Measurements from ENCODE around the gene FBXW5. TPM values are rescaled to one million over a fixed set of nuclear protein-coding genes. Genes with fewer than 3 reads are reported as not detected.

The FBXW5 gene
- total and polyA plus RNA-seq, 5 donors = 108 to 150 (median 122) TPM

GRCh38 chr9:136915632-136916329, 28.8 kb downstream of the FBXW5 start:
- ATAC-seq = no peak
- DNase-seq = peak in 1 of 3 donors; percentile 10
- Histone ChIP-seq H3K4me1 (ENCODE audit: control insufficient read depth, insufficient read depth, low read length) (no peaks in the 10 kb centered on the region), H3K4me3 (ENCODE audit: low read length) (no peak overlapping the region), H3K27me3 (ENCODE audit: control insufficient read depth, insufficient read depth) (no peaks in the 10 kb centered on the region), H3K27ac (ENCODE audit: low read length) (no peak overlapping the region), H3K9me3 (ENCODE audit: control insufficient read depth, low read length) (no peaks in the 10 kb centered on the region)
- whole genome bisulfite sequencing = 88% methylated on average over 21 of the region's 21 CpGs
- intact Hi-C loops (cut with DNase I) = no loop called here

- H3K4me3 ChIP-seq (ENCODE audit: low read length) = no peak overlapping the region
- intact Hi-C loops (cut with DNase I) = no loop called here
- no peaks in the 10 kb centered on the region for H3K27me3 ChIP-seq (ENCODE audit: control insufficient read depth, insufficient read depth)
- no peaks in the 10 kb centered on the region for H3K4me1 ChIP-seq (ENCODE audit: control insufficient read depth, insufficient read depth, low read length)
- WGBS = 90% methylated on average over 17 of the region's 17 CpGs
- no peak overlapping the region for H3K27ac ChIP-seq (ENCODE audit: low read length)
- DNase-seq = peak in 1 of 3 donors; percentile 24
- no peaks in the 10 kb centered on the region for H3K9me3 ChIP-seq (ENCODE audit: control insufficient read depth, low read length)
- ATAC-seq = no peak
Observed at GRCh38 chr9:136913701-136914438, 30.7 kb downstream of the FBXW5 start.

GRCh38 chr9:136910901-136911245, 33.7 kb downstream of the FBXW5 start:
- 87% methylated on average over 12 of the region's 12 CpGs for WGBS
- H3K4me1 ChIP-seq (ENCODE audit: control insufficient read depth, insufficient read depth, low read length) = no peaks in the 10 kb centered on the region
- ATAC-seq = no peak
- intact Hi-C loops (cut with DNase I) = no loop called here
- no peak overlapping the region for H3K4me3 ChIP-seq (ENCODE audit: low read length)
- H3K27ac ChIP-seq (ENCODE audit: low read length) = no peak overlapping the region
- H3K9me3 ChIP-seq (ENCODE audit: control insufficient read depth, low read length) = no peaks in the 10 kb centered on the region
- DNase-seq = peak in 1 of 3 donors; percentile 31
- no peaks in the 10 kb centered on the region for H3K27me3 ChIP-seq (ENCODE audit: control insufficient read depth, insufficient read depth)

GRCh38 chr9:136910197-136910900, 34.2 kb downstream of the FBXW5 start:
- ATAC-seq = no peak
- no peak for DNase-seq
- intact Hi-C loops (cut with DNase I) = no loop called here
- no peak overlapping the region for H3K4me3 ChIP-seq (ENCODE audit: low read length)
- no peaks in the 10 kb centered on the region for H3K9me3 ChIP-seq (ENCODE audit: control insufficient read depth, low read length)
- no peaks in the 10 kb centered on the region for H3K27me3 ChIP-seq (ENCODE audit: control insufficient read depth, insufficient read depth)
- H3K27ac ChIP-seq (ENCODE audit: low read length) = no peak overlapping the region
- 96% methylated on average over 12 of the region's 12 CpGs for WGBS
- H3K4me1 ChIP-seq (ENCODE audit: control insufficient read depth, insufficient read depth, low read length) = no peaks in the 10 kb centered on the region

- Histone ChIP-seq H3K4me1 (ENCODE audit: control insufficient read depth, insufficient read depth, low read length) (peaks cover 5% of the 10 kb centered on the region), H3K27me3 (ENCODE audit: control insufficient read depth, insufficient read depth) (no peaks in the 10 kb centered on the region), H3K9me3 (ENCODE audit: control insufficient read depth, low read length) (no peaks in the 10 kb centered on the region), H3K4me3 (ENCODE audit: low read length) (no peak overlapping the region), H3K27ac (ENCODE audit: low read length) (no peak overlapping the region)
- DNase-seq (no peak), ATAC-seq (peak in 1 of 2 donors; percentile 10)
- intact Hi-C loops (cut with DNase I) = no loop called here
- 96% methylated on average over 29 of the region's 29 CpGs for WGBS
Observed at GRCh38 chr9:136907011-136907914, 37.3 kb downstream of the FBXW5 start.

GRCh38 chr9:136906266-136906665, 38.3 kb downstream of the FBXW5 start:
- WGBS = 57% methylated on average over 4 of the region's 4 CpGs
- ATAC-seq = no peak
- no peak overlapping the region for H3K4me3 ChIP-seq (ENCODE audit: low read length)
- no peaks in the 10 kb centered on the region for H3K27me3 ChIP-seq (ENCODE audit: control insufficient read depth, insufficient read depth)
- no peak for DNase-seq
- intact Hi-C loops (cut with DNase I) = no loop called here
- peaks cover 15% of the 10 kb centered on the region for H3K4me1 ChIP-seq (ENCODE audit: control insufficient read depth, insufficient read depth, low read length)
- no peak overlapping the region for H3K27ac ChIP-seq (ENCODE audit: low read length)
- no peaks in the 10 kb centered on the region for H3K9me3 ChIP-seq (ENCODE audit: control insufficient read depth, low read length)

- Histone ChIP-seq H3K27me3 (ENCODE audit: control insufficient read depth, insufficient read depth) (no peaks in the 10 kb centered on the region), H3K27ac (ENCODE audit: low read length) (peak overlapping the region; percentile 50), H3K9me3 (ENCODE audit: control insufficient read depth, low read length) (no peaks in the 10 kb centered on the region), H3K4me1 (ENCODE audit: control insufficient read depth, insufficient read depth, low read length) (peaks cover 16% of the 10 kb centered on the region), H3K4me3 (ENCODE audit: low read length) (no peak overlapping the region)
- ATAC-seq (peak; percentile 44), DNase-seq (peak; percentile 62 to 80 (median 80))
- intact Hi-C loops (cut with DNase I) = no loop called here
- WGBS = 50% methylated on average over 12 of the region's 12 CpGs
Observed at GRCh38 chr9:136903041-136903554, 41.4 kb downstream of the FBXW5 start.

GRCh38 chr9:136902259-136902821, 42.2 kb downstream of the FBXW5 start:
- no peaks in the 10 kb centered on the region for H3K27me3 ChIP-seq (ENCODE audit: control insufficient read depth, insufficient read depth)
- ATAC-seq (peak; percentile 83 to 87), DNase-seq (peak; percentile 63 to 78 (median 76))
- peak overlapping the region; percentile 25 for H3K27ac ChIP-seq (ENCODE audit: low read length)
- no peak overlapping the region for H3K4me3 ChIP-seq (ENCODE audit: low read length)
- 28% methylated on average over 15 of the region's 15 CpGs for WGBS
- no peaks in the 10 kb centered on the region for H3K9me3 ChIP-seq (ENCODE audit: control insufficient read depth, low read length)
- intact Hi-C loops (cut with DNase I) = no loop called here
- H3K4me1 ChIP-seq (ENCODE audit: control insufficient read depth, insufficient read depth, low read length) = peaks cover 16% of the 10 kb centered on the region

- ATAC-seq (peak; percentile 52 to 57), DNase-seq (peak; percentile 43 to 75 (median 69))
- peak overlapping the region; percentile 25 for H3K27ac ChIP-seq (ENCODE audit: low read length)
- H3K4me1 ChIP-seq (ENCODE audit: control insufficient read depth, insufficient read depth, low read length) = peaks cover 16% of the 10 kb centered on the region
- WGBS = 43% methylated on average over 20 of the region's 20 CpGs
- H3K27me3 ChIP-seq (ENCODE audit: control insufficient read depth, insufficient read depth) = no peaks in the 10 kb centered on the region
- intact Hi-C loops (cut with DNase I) = no loop called here
- H3K4me3 ChIP-seq (ENCODE audit: low read length) = no peak overlapping the region
- no peaks in the 10 kb centered on the region for H3K9me3 ChIP-seq (ENCODE audit: control insufficient read depth, low read length)
Observed at GRCh38 chr9:136901516-136902258, 42.9 kb downstream of the FBXW5 start.

Data from right cardiac atrium (tissue), 5 donors.